PFSK-1 (cell line): ENCODE data around the gene RIN3.

Experiments
- FOXP2 ChIP-seq: optimal IDR thresholded peaks from 2 replicates; pipeline ENCODE3; 2011; ENCODE audit warnings: borderline replicate concordance, control low read depth, inconsistent platforms; ENCODE audit not compliant: insufficient read depth; ENCODE audit errors: extremely low read length, extremely low read depth
- POLR2AphosphoS5 ChIP-seq: IDR thresholded peaks from 2 replicates; pipeline ENCODE4 v1.6.1; 2012; ENCODE audit warnings: low read depth, mild to moderate bottlenecking, control low read depth, low read length, moderate library complexity
- REST ChIP-seq, 2 experiments: IDR thresholded peaks; 2 replicates each; pipeline versions ENCODE4 v1.6.1 to v1.8.0; 2011 to 2012; ENCODE audit warnings: low read depth in 2 of 2, low read length in 2 of 2, control low read depth in 1 of 2, inconsistent platforms in 1 of 2, mild to moderate bottlenecking in 1 of 2, moderate library complexity in 1 of 2; ENCODE audit not compliant: insufficient read depth in 1 of 2
- SIN3A ChIP-seq: IDR thresholded peaks from 2 replicates; pipeline ENCODE4 v1.6.1; 2012; ENCODE audit warnings: mild to moderate bottlenecking, low read length, moderate library complexity, borderline replicate concordance; ENCODE audit not compliant: insufficient read depth
- TAF1 ChIP-seq: IDR thresholded peaks from 2 replicates; pipeline ENCODE4 v1.6.1; 2012; ENCODE audit warnings: low read length, control low read depth, borderline replicate concordance; ENCODE audit not compliant: insufficient read depth

The RIN3 gene

GRCh38 chr14:92665661-92666110, 152.1 kb downstream of the RIN3 start:
- TF ChIP-seq TAF1 (no peak), POLR2AphosphoS5 (no peak), REST (IDR thresholded peaks at IDR 0.05; ENCODE audit: insufficient read depth in 1 of 2, low read depth in 2 of 2, low read length in 2 of 2) (no peak), SIN3A (no peak), FOXP2 (no peak)

- TF ChIP-seq SIN3A, result no peak
- TF ChIP-seq REST (IDR thresholded peaks at IDR 0.05; ENCODE audit: insufficient read depth in 1 of 2, low read depth in 2 of 2, low read length in 2 of 2), result no peak
- no peak for TF ChIP-seq POLR2AphosphoS5
- no peak for TF ChIP-seq FOXP2
Measured at GRCh38 chr14:92666251-92666650, 152.7 kb downstream of the RIN3 start.

- no peak for TF ChIP-seq FOXP2
- no peak for TF ChIP-seq REST (IDR thresholded peaks at IDR 0.05; ENCODE audit: insufficient read depth in 1 of 2, low read depth in 2 of 2, low read length in 2 of 2)
- TF ChIP-seq SIN3A, result no peak
- no peak for TF ChIP-seq POLR2AphosphoS5
- no peak for TF ChIP-seq TAF1
Measured at GRCh38 chr14:92668276-92668973, 154.8 kb downstream of the RIN3 start.

GRCh38 chr14:92670160-92670559, 156.6 kb downstream of the RIN3 start:
- TF ChIP-seq POLR2AphosphoS5 (no peak), SIN3A (no peak), TAF1 (no peak), FOXP2 (no peak), REST (IDR thresholded peaks at IDR 0.05; ENCODE audit: insufficient read depth in 1 of 2, low read depth in 2 of 2, low read length in 2 of 2) (no peak)
